GM18511 (cell line): Measurements from ENCODE around the gene TUSC2.

Source experiments
- ATAC-seq: cut with Tn5 transposase; IDR thresholded peaks from one replicate; pipeline ENCODE4 v1.9.1; 2021; ENCODE audit warnings: mild to moderate bottlenecking, moderate library complexity; ENCODE audit not compliant: unreplicated experiment

Gene TUSC2

DNA sequence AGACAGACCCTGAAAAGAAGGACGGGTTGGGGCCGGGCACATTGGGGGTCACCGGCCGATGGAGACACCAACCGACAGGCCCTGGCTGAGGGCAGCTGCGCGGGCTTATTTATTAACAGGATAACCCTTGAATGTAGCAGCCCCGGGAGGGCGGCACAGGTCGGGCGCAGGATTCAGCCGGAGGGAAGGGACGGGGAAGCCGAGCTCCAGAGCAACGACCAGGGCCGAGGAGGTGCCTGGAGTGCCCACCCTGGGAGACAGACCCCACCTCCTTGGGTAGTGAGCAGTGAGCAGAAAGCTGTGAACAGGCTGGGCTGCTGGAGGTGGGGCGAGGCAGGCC is 51.3 kb downstream of the TUSC2 start:
- ATAC-seq = no peak

DNA sequence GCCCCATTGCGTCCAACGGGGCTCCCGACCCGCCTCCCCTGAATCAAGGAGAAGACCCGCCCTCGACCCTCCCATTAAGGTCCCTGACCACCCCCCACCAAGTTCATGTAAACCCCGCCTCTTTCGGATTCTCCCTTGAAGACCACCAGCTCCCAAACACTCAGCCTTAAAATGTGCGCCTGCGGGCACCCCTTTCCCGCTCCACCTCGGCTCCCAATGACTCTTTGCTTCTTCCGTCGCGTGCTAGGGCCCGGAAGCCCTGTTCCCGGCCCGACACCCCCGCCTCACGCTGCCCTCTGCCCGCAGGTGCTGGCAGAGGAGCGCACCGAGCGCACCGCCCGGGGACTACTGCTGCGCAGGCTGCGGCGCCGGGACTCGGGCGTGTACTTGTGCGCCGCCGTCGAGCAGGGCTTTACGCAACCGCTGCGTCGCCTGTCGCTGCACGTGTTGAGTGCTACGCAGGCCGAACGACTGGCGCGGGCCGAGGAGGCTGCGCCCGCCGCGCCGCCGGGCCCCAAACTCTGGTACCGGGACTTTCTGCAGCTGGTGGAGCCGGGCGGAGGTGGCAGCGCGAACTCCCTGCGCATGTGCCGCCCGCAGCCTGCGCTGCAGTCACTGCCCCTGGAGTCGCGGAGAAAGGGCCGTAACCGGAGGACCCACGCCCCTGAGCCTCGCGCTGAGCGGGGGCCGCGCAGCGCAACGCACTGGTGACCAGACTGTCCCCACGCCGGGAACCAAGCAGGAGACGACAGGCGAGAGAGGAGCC is 51.8 kb downstream of the TUSC2 start:
- ATAC-seq = no peak

DNA sequence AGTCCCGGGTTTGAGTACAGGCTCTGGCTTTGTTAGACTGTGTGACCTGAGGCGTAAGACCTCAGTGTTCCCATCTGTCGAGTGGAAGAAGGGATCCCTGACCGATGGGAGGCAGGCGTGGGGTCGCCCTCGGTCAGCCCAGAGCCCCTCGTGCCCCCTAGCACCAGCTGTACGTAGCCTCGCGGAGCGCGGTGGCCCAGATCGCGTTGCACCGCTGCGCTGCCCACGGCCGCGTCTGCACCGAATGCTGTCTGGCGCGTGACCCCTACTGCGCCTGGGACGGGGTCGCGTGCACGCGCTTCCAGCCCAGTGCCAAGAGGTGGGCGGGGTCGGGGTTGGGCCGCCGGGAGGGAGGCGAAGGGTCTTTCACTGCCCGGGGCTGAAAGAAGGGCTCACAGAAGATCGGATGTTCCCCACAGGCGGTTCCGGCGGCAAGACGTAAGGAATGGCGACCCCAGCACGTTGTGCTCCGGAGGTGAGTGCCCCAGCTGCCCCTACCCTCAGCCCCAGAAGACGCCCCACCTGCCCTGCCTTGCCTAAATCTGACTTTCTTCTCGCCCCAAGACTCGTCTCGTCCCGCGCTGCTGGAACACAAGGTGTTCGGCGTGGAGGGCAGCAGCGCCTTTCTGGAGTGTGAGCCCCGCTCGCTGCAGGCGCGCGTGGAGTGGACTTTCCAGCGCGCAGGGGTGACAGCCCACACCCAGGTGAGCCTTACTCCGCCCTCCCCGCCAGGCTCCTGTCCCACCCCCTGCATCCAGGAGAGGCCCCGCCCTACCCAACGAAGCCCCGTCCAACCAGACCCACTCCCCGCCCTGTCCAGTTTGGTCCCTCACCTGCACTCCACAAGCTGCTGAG is 52.7 kb downstream of the TUSC2 start:
- no peak for ATAC-seq
